Measurements from ENCODE around the gene CRACR2B.

CRACR2B gene

DNA sequence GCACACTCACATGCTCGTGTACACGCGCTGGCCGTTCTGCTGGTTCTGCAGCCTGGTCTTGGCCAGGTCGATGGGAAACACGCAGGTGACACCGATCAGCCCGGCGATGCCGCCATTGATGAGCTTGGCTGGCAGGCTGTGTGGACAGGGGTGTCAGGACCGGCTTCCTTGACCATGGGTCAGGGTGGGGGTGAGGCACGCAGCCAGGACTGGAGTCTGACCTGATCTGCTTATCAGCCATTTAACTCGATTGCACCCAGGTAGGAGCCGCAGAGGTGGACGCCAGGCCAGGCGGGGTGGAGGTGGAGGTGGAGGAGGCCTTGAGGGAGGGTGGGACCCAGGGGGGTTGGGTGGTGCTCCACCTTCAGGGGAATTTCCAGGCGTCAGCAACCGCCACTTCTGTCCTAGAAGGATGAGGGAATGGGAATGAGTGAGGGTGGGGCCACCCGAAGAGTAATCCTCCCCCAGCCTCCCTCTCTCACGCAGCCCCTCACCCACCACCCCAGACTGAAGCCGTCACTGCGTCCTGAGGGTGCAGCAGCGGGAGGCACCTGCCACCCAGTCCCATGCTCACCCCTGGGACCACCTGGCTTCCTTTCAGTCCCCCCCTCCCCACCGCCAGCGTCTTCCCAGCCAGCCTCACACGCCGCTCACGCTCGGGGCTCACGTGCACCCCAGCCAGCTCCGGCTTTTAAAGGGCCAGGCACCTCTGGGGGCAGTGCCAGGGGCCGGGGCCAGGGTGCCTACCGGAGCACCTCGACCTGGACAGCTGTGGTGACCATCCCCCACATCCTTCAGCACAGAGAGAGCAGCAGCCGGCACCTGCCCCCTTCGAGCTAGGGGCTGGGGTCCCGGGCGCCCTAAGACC is 32.7 kb upstream of the CRACR2B start:
- no peak for DNase-seq (ENCODE audit: low spot score)

GRCh38 chr11:795634-796564 is 31.8 kb upstream of the CRACR2B start:
- DNase-seq (ENCODE audit: low spot score): no peak

- DNase-seq (ENCODE audit: low spot score): no peak
These were observed 31.0 kb upstream of the CRACR2B start for GRCh38 chr11:796565-797295.

GRCh38 chr11:797296-798092 is 30.2 kb upstream of the CRACR2B start:
- DNase-seq (ENCODE audit: low spot score): no peak

- DNase-seq (ENCODE audit: low spot score): peak; percentile 84
These were observed 29.5 kb upstream of the CRACR2B start, which contains the start of gene SLC25A22 for GRCh38 chr11:798093-798713. Gene SLC25A22 (minus strand): TSS chr11:798281. CDS start chr11:795006, 3,275 bp downstream.

GRCh38 chr11:799641-800316 is 27.9 kb upstream of the CRACR2B start:
- no peak for DNase-seq (ENCODE audit: low spot score)

- DNase-seq (ENCODE audit: low spot score): no peak
These were observed 27.2 kb upstream of the CRACR2B start for GRCh38 chr11:800473-800872.

DNA sequence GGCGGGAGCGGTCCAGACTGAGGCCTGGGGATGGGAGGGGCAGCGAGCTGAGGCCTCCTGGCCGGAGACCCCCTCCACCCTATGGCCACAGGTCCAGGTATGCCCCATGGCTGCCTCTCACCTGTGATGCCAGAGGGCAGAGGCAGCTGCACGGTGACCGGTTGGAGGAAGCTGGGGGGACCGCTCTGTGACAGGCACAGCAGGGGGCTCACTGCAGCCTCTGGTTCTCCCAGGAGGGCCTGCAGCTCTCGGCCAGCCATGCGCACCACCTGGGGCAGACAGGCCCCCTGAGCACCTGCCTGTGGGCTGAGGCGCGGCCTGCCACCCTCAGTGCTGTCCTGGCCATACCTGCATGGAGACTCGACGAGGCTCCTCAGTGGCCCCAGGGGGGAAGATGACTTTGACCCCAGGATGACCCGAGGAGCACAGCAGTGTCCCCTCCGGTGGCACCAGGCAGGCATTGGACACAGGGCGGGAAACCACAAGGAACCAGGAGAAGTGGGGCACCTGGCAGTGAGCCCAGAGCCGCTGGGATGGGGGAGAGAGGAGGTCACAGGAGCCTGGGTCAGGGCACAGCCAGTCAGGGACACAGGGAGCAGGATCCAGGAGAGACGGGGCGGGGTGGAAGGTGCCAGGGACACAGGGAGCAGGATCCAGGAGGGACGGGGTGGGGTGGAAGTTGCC is 26.5 kb upstream of the CRACR2B start:
- DNase-seq (ENCODE audit: low spot score): no peak

GRCh38 chr11:802018-802617 is 25.6 kb upstream of the CRACR2B start:
- DNase-seq (ENCODE audit: low spot score): no peak

DNA sequence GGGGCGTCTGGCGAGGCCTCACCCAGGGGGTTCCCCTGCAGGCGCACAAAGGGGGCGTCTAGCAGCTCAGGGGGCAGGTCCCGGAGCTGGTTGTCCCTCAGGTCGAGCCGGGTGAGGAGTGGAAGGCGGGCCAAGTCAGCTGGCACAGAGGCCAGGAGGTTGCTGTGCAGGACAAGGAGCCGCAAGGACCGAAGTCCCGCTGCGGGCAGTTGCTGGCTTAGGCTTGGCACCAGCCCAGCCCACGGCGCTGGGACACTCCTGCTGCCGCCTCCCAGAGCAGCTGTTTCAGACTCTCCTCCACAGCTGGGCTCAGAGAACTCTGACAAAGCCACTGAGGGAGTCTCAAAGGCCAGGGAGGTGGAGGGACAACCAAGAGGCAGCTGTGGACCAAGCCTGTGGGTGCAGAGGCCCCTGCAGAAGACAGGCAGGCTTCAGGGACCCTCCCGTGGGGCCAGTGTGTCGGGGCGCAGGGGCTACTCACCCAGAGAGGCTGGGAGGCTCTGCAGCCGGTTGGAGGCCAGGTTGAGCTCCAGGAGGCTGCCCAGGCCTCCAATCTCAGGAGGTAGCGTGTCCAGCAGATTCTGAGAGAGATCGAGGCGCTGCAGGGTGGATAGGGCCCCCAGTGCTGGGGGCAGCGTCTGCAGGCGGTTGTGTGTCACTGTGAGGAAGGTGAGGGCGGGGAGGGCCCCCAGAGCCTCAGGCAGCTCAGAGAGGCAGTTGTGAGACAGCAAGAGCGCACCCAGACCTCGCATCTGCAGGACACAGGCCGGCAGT is 24.8 kb upstream of the CRACR2B start:
- DNase-seq (ENCODE audit: low spot score): no peak

DNA sequence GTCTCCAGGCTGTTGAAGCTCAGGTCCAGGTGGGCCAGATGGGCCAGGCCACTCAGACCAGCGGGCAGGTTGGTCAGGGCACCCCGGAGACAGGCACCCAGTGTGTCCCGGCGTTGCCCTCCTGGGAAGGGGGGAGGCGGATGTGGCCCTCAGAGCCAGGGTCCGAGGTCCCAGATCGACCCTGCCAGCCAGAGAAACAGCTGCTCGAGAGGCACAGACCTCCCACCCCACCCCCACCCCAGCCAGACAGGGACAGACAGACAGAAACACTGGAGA is 24.3 kb upstream of the CRACR2B start:
- no peak for DNase-seq (ENCODE audit: low spot score)

DNA sequence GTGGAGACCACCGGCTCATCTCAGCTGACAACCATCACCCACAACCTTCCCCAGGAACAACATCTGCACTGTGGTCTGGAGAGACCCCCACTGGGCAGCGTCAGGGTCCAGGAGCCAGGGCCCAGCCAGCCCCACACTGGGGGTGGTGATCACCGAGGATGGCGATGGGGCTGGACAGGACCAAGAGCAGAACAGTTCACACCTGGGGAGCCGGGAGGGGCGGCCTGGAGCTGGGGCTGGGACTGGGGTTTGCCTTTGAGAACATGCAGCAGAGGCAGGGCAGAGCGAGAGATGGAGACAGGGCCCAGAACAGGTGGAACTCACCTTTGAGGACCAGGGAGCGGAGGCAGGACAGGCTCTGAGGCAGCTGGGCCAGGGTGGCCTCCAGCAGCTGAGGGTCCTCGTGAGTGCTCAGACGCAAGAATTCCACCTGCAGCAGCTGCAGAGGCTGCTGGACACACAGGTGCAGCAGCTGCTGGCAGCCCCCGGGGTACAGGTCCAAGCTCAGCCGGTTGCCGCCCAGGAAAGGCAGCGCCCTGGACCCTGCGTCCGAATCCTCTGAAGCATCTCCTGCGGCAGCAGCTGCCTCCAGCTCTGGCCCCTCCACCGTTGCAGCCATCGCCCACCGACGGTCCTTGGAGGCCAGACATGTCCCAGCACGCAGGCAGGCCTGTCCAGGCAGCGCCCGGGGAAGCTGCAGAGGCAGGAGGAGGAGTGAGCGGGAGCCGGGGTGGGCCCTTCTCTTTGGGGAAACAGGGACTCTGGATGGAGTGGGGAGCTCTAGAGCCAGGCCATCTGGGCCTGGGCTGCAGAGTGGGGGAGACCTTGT is 23.7 kb upstream of the CRACR2B start:
- no peak for DNase-seq (ENCODE audit: low spot score)

DNA sequence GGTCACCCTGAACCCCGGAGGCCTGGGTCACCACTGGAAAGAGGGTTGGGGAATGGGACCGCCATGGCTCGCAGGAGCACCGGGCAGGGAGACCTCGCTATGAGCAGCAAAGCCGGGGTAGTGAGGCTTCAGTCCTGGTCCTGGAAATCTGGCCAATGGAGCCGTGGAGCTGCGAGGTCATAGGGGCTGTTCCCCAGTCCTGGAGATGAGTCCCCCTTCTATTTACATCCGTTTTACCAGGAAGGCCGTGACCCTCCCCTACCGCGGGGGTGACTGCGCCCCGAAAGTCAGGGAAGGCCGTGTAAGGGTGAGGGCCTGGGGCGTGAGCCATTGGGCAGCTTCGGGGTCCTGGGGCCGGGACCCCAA is 23.1 kb upstream of the CRACR2B start:
- no peak for DNase-seq (ENCODE audit: low spot score)

GRCh38 chr11:808427-809286 is 19.1 kb upstream of the CRACR2B start:
- no peak for DNase-seq (ENCODE audit: low spot score)

- peak; percentile 98 for DNase-seq (ENCODE audit: low spot score)
These were observed 18.3 kb upstream of the CRACR2B start, which contains the start of gene RPLP2 for GRCh38 chr11:809287-810039. Gene RPLP2 (plus strand): TSS chr11:809967. CDS start chr11:810235, 268 bp downstream.

GRCh38 chr11:810040-810567 is 17.6 kb upstream of the CRACR2B start:
- DNase-seq (ENCODE audit: low spot score): no peak
